ENCODE results near the gene S100A7.
"Not testable (repeated sequence)": the region's sequence is repeated elsewhere in the genome, so short reads cannot be mapped to it uniquely, and the experiment has no call there.

Gene S100A7

GRCh38 chr1:153466908-153467307 is 6.5 kb upstream of the S100A7 start:
- Histone ChIP-seq H2BK5ac (ENCODE audit: low read depth, low read length, poor library complexity, severe bottlenecking) (no peak overlapping the region), H3K79me1 (replicated peaks; ENCODE audit: low read length, poor library complexity, severe bottlenecking) (no peaks in the 10 kb centered on the region), H3K4ac (ENCODE audit: low read depth in 1 of 2, low read length in 2 of 2) (no peak overlapping the region), H3K23ac (ENCODE audit: low read length in 2 of 2) (no peak overlapping the region), H2AFZ (ENCODE audit: low read depth, low read length) (no peak overlapping the region), H3K36me3 (ENCODE audit: control insufficient read depth in 1 of 2, insufficient read depth in 2 of 2, low read depth in 1 of 2, low read length in 2 of 2) (no peaks in the 10 kb centered on the region), H3K4me3 (ENCODE audit: insufficient read depth in 1 of 2, low read depth in 1 of 2, low read length in 2 of 2) (no peak overlapping the region), H3K14ac (ENCODE audit: low read length in 2 of 2) (no peak overlapping the region), H3K9me3 (ENCODE audit: control insufficient read depth, low read length) (peaks cover 9% of the 10 kb centered on the region), H4K91ac (ENCODE audit: low read length) (no peak overlapping the region), H3K27ac (ENCODE audit: low read length, poor library complexity, severe bottlenecking) (no peak overlapping the region), H3K18ac (ENCODE audit: low read depth in 1 of 2, low read length in 2 of 2) (no peak overlapping the region), H4K8ac (ENCODE audit: low read length) (no peak overlapping the region), H3K27me3 (ENCODE audit: control insufficient read depth in 1 of 2, insufficient read depth in 1 of 2, low read length in 2 of 2) (peaks cover 12 to 16% of the 10 kb centered on the region in 2 experiments), H2AK5ac (ENCODE audit: low read length, severe bottlenecking) (no peak overlapping the region), H2BK15ac (ENCODE audit: low read depth, poor library complexity, severe bottlenecking) (no peak overlapping the region), H2BK120ac (ENCODE audit: low read depth, low read length) (peak overlapping the region; percentile 19), H3K4me2 (ENCODE audit: low read length, poor library complexity, severe bottlenecking) (no peak overlapping the region), H3K9ac (ENCODE audit: low read length) (no peak overlapping the region), H2BK12ac (ENCODE audit: low read length in 2 of 2) (no peak overlapping the region), H3K4me1 (ENCODE audit: control insufficient read depth, insufficient read depth, low read depth, low read length) (no peaks in the 10 kb centered on the region)
- DNase-seq, result no peak
- WGBS, result 77% methylated on average over 3 of the region's 5 CpGs

- Histone ChIP-seq H2BK120ac (ENCODE audit: low read depth, low read length) (no peak overlapping the region), H3K4me2 (ENCODE audit: low read length, poor library complexity, severe bottlenecking) (no peak overlapping the region), H3K9me3 (ENCODE audit: control insufficient read depth, low read length) (peaks cover 3% of the 10 kb centered on the region), H3K27me3 (ENCODE audit: control insufficient read depth in 1 of 2, insufficient read depth in 1 of 2, low read length in 2 of 2) (peaks cover 13 to 20% of the 10 kb centered on the region in 2 experiments), H3K18ac (ENCODE audit: low read depth in 1 of 2, low read length in 2 of 2) (no peak overlapping the region), H3K79me1 (replicated peaks; ENCODE audit: low read length, poor library complexity, severe bottlenecking) (no peaks in the 10 kb centered on the region), H3K4ac (ENCODE audit: low read depth in 1 of 2, low read length in 2 of 2) (no peak overlapping the region), H2AFZ (ENCODE audit: low read depth, low read length) (no peak overlapping the region), H3K23ac (ENCODE audit: low read length in 2 of 2) (no peak overlapping the region), H3K27ac (ENCODE audit: low read length, poor library complexity, severe bottlenecking) (no peak overlapping the region), H4K8ac (ENCODE audit: low read length) (no peak overlapping the region), H3K36me3 (ENCODE audit: control insufficient read depth in 1 of 2, insufficient read depth in 2 of 2, low read depth in 1 of 2, low read length in 2 of 2) (no peaks in the 10 kb centered on the region), H3K4me3 (ENCODE audit: insufficient read depth in 1 of 2, low read depth in 1 of 2, low read length in 2 of 2) (no peak overlapping the region), H2AK5ac (ENCODE audit: low read length, severe bottlenecking) (no peak overlapping the region), H3K9ac (ENCODE audit: low read length) (no peak overlapping the region), H2BK15ac (ENCODE audit: low read depth, poor library complexity, severe bottlenecking) (no peak overlapping the region), H3K14ac (ENCODE audit: low read length in 2 of 2) (no peak overlapping the region), H4K91ac (ENCODE audit: low read length) (no peak overlapping the region), H2BK5ac (ENCODE audit: low read depth, low read length, poor library complexity, severe bottlenecking) (no peak overlapping the region), H3K4me1 (ENCODE audit: control insufficient read depth, insufficient read depth, low read depth, low read length) (no peaks in the 10 kb centered on the region), H2BK12ac (ENCODE audit: low read length in 2 of 2) (no peak overlapping the region)
- DNase-seq, result peak; percentile 11
- 28% methylated on average over 22 of the region's 23 CpGs for WGBS
Measured at GRCh38 chr1:153465811-153466636, 5.6 kb upstream of the S100A7 start.

GRCh38 chr1:153462741-153463140 is 2.3 kb upstream of the S100A7 start:
- not testable (repeated sequence) for H2BK15ac ChIP-seq (ENCODE audit: low read depth, poor library complexity, severe bottlenecking); H2BK12ac ChIP-seq (ENCODE audit: low read length in 2 of 2); H3K4me3 ChIP-seq (ENCODE audit: insufficient read depth in 1 of 2, low read depth in 1 of 2, low read length in 2 of 2); H3K18ac ChIP-seq (ENCODE audit: low read depth in 1 of 2, low read length in 2 of 2); H3K4ac ChIP-seq (ENCODE audit: low read depth in 1 of 2, low read length in 2 of 2); H3K9ac ChIP-seq (ENCODE audit: low read length); H3K4me2 ChIP-seq (ENCODE audit: low read length, poor library complexity, severe bottlenecking); H3K79me1 ChIP-seq (replicated peaks; ENCODE audit: low read length, poor library complexity, severe bottlenecking); H2BK5ac ChIP-seq (ENCODE audit: low read depth, low read length, poor library complexity, severe bottlenecking); DNase-seq; H3K9me3 ChIP-seq (ENCODE audit: control insufficient read depth, low read length); H2BK120ac ChIP-seq (ENCODE audit: low read depth, low read length); H3K14ac ChIP-seq (ENCODE audit: low read length in 2 of 2); H4K8ac ChIP-seq (ENCODE audit: low read length); H3K23ac ChIP-seq (ENCODE audit: low read length in 2 of 2); H3K4me1 ChIP-seq (ENCODE audit: control insufficient read depth, insufficient read depth, low read depth, low read length); H2AK5ac ChIP-seq (ENCODE audit: low read length, severe bottlenecking); H3K36me3 ChIP-seq (ENCODE audit: control insufficient read depth in 1 of 2, insufficient read depth in 2 of 2, low read depth in 1 of 2, low read length in 2 of 2); H4K91ac ChIP-seq (ENCODE audit: low read length); H3K27ac ChIP-seq (ENCODE audit: low read length, poor library complexity, severe bottlenecking); H2AFZ ChIP-seq (ENCODE audit: low read depth, low read length)
- peaks cover 17 to 27% of the 10 kb centered on the region in 2 experiments for H3K27me3 ChIP-seq (ENCODE audit: control insufficient read depth in 1 of 2, insufficient read depth in 1 of 2, low read length in 2 of 2)

GRCh38 chr1:153459655-153460054 is 796 bp downstream of the S100A7 start:
- 76% methylated on average over 2 of the region's 2 CpGs for WGBS

More at GRCh38 chr1:153459655-153460054, 796 bp downstream of the S100A7 start:
- Histone ChIP-seq H3K4me3 (ENCODE audit: insufficient read depth in 1 of 2, low read depth in 1 of 2, low read length in 2 of 2) (no peak overlapping the region), H3K18ac (ENCODE audit: low read depth in 1 of 2, low read length in 2 of 2) (no peak overlapping the region), H3K36me3 (ENCODE audit: control insufficient read depth in 1 of 2, insufficient read depth in 2 of 2, low read depth in 1 of 2, low read length in 2 of 2) (no peaks in the 10 kb centered on the region), H3K27me3 (ENCODE audit: control insufficient read depth in 1 of 2, insufficient read depth in 1 of 2, low read length in 2 of 2) (peaks cover 7 to 41% of the 10 kb centered on the region in 2 experiments), H3K14ac (ENCODE audit: low read length in 2 of 2) (no peak overlapping the region), H3K4me2 (ENCODE audit: low read length, poor library complexity, severe bottlenecking) (no peak overlapping the region), H4K91ac (ENCODE audit: low read length) (no peak overlapping the region), H3K27ac (ENCODE audit: low read length, poor library complexity, severe bottlenecking) (no peak overlapping the region), H2BK15ac (ENCODE audit: low read depth, poor library complexity, severe bottlenecking) (no peak overlapping the region), H3K9me3 (ENCODE audit: control insufficient read depth, low read length) (no peaks in the 10 kb centered on the region), H3K4ac (ENCODE audit: low read depth in 1 of 2, low read length in 2 of 2) (no peak overlapping the region), H3K4me1 (ENCODE audit: control insufficient read depth, insufficient read depth, low read depth, low read length) (no peaks in the 10 kb centered on the region), H2BK5ac (ENCODE audit: low read depth, low read length, poor library complexity, severe bottlenecking) (no peak overlapping the region), H3K9ac (ENCODE audit: low read length) (no peak overlapping the region), H2BK120ac (ENCODE audit: low read depth, low read length) (no peak overlapping the region), H2AFZ (ENCODE audit: low read depth, low read length) (no peak overlapping the region), H4K8ac (ENCODE audit: low read length) (no peak overlapping the region), H2BK12ac (ENCODE audit: low read length in 2 of 2) (no peak overlapping the region), H3K79me1 (replicated peaks; ENCODE audit: low read length, poor library complexity, severe bottlenecking) (no peaks in the 10 kb centered on the region), H2AK5ac (ENCODE audit: low read length, severe bottlenecking) (no peak overlapping the region), H3K23ac (ENCODE audit: low read length in 2 of 2) (no peak overlapping the region)
- no peak for DNase-seq
